Measurements from ENCODE around the gene MYL4.
A peak's percentile ranks its signal among the peaks of the same experiment; 100 is the strongest.
"Not testable (repeated sequence)": the region's sequence is repeated elsewhere in the genome, so short reads cannot be mapped to it uniquely, and the experiment has no call there.

Gene MYL4

GRCh38 chr17:47222047-47222446 is 12.9 kb downstream of the MYL4 start:
- DNase-seq, result no peak

- no peak for DNase-seq
These were observed 13.9 kb downstream of the MYL4 start for GRCh38 chr17:47223007-47223406.

DNA sequence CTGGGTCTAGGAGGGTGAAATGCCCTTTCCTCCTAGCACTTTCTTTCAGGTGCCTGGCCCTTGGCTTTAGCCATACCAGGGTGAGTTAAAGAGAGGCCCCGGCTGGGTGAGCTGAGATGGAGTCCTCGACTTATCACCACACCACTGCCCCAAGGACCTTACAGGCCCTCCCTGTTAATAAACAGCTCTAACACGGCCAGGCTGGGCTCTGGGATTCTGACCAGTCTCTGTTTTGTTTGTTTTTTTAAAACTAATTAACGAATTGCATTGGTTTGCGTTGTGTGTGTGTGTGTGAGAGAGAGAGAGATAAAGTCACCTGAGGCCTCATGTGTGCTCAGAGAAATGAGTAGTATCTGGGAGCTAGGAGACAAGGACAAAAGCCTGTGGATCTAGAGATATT is 14.3 kb downstream of the MYL4 start:
- DNase-seq, result no peak

DNA sequence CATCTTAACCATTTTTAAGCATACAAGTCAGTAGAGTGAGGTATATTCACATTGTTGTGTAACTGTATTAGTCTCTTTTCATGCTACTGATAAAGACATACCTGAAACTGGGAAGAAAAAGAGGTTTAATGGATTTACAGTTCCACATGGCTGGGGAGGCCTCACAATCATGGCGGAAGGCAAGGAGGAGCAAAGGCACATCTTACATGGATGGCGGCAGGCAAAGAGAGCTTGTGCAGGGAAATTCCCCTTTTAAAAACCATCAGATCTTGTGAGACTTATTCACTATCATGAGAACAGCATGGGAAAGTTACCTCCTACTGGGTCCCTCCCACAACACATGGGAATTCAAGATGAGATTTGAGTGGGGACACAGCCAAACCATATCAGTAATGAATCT is 14.9 kb downstream of the MYL4 start:
- DNase-seq, result not testable (repeated sequence)

DNA sequence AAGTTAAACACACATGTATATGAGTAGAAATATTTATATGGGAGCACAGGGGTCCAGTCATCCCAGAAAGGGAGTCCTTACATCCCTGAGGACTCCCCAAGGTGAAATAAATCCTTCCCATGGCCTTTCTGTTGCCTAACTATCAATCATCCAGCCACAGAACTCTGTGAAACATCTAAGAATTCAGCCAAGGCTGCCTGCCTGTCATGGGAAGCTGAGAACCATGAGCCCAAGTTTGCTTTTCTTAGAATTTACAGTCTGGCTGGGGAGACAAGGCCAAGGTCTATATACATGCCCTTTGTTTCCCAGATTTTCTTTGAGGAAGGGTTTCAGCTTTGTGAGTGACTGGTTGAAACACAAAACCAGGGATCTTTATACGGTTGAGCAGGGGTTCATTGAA is 15.8 kb downstream of the MYL4 start:
- no peak for DNase-seq

- no peak for DNase-seq
These were observed 16.3 kb downstream of the MYL4 start for GRCh38 chr17:47225436-47225858.

DNA sequence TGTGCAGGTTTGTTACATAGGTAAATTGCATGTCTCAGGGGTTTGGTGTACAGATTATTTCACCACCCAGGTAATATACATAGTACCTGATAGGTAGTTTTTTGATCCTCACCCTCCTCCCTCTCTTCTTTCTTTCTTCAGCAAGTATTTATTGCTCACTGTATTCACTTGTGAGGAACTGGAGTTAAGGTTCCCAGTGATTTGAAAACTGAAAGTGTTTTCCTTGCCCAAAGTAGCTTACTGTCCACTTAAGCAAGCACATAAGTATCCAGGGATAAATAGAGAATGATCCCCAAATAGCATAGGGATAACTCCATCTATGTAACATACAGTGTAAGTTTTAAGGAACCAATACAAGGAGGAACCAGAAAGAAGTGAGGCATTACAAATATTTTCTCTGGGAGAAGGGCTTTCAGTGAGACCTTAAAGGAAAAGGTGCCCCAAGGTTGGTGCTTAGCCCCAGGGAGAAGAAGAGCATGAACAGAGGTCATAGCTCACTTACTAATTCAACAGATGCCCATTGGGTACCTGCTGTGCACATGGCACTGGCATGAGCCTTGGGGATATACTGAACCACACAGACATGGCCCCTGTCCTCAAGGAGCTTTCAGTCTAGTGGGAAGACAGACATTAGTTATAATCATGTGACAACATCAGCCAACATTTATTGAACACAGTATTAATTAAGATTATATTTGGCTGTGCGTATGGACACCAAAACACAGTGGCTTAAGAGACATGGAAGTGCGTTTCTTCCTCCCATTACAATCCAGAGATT is 17.0 kb downstream of the MYL4 start:
- DNase-seq, result no peak

GRCh38 chr17:47227862-47228261 is 18.7 kb downstream of the MYL4 start:
- DNase-seq, result no peak

GRCh38 chr17:47229535-47230443 is 20.6 kb downstream of the MYL4 start:
- peak; percentile 77 for DNase-seq

GRCh38 chr17:47230864-47231263 is 21.7 kb downstream of the MYL4 start:
- no peak for DNase-seq

- no peak for DNase-seq
These were observed 22.2 kb downstream of the MYL4 start for GRCh38 chr17:47231334-47231733.

- DNase-seq, result no peak
These were observed 22.7 kb downstream of the MYL4 start for GRCh38 chr17:47231866-47232265.

GRCh38 chr17:47232465-47232864 is 23.3 kb downstream of the MYL4 start:
- DNase-seq, result no peak

DNA sequence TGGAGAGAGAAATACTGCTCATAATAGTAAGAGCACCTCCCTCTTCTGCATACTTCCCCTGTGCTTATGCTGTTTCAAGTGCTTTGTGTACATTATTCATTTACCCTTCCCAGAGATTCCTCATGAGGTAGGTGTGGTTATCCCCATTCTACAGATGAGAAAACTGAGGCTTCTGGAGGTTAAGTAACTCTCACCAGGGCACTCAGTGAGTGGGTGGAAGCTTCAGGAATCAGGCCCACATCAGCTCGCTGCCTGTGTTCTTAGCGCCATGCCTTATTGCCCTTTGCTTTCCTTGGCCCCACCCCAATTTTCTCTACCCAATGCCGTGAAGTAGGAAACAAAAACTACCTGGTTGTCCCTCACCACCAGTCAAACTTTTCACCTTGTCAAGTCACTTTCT is 26.4 kb downstream of the MYL4 start:
- DNase-seq, result no peak

- DNase-seq, result no peak
These were observed 26.8 kb downstream of the MYL4 start for GRCh38 chr17:47235923-47236322.

- no peak for DNase-seq
These were observed 28.7 kb downstream of the MYL4 start for GRCh38 chr17:47237841-47238240.

DNA sequence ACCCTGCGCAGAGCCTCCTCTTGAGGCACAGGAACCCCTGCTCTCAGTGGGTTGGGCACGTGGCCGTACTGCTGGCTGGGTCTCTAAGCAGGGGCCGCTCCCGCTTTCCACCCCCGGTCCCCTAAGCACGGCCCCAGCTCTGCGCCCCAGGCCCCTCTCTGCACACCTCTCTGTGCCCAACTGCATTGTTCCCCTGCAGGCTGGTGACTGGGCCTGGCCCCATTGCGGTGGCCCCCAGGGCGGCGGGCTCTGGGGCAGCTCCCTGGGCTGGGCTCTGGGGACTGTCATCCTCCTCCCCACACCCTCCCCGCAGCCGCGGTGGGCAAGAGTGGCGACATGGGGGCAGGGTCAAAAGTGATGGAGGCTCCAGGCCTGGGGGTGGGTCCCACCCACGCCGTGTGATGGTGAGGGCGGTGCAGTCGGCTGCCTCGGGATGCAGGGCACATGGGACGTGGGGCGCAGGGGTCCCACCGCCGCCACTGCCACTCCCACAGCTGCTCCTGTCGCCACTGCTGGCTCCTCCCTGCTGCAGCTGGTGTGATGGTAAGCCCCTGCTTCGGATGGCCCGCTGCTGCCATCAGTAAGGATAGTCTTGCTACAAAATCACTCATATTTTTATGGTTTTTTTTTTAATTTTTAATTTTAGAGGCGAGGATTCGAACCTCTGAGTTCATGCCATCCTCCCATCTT is 29.3 kb downstream of the MYL4 start:
- no peak for DNase-seq

- DNase-seq, result no peak
These were observed 30.4 kb downstream of the MYL4 start for GRCh38 chr17:47239619-47239966.

DNA sequence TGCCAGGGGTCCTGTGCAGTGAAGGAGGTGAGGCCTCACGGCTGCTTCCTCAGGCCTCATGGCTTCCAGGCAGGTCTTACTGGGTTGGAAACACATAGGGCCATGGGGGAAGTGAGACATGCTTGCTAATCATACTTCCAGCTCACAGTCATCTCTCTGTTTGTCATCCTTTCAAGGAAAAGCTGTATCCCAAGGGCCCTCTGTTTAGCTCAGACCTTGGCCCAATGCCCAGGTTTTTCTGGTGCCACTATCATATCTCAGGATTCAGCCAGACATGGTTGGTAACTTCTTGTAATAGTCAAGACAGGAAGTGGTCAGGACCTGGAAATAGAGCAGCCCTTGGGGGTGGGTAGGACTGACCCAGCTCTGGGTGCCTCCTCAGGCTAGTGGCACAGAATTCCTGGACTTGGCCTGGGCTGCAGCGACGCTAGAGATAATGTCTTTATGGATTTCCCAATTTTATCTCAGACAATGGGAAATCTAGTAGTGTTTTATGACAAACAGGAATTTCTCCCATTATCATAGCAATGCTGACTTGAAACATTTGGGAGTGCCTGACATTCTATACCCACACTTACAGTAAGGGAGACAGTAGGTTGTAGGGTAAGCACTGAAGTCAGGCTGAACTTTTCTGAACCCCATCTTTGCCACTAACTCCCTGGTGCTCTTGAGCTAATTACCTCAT is 31.0 kb downstream of the MYL4 start:
- peak; percentile 10 for DNase-seq

DNA sequence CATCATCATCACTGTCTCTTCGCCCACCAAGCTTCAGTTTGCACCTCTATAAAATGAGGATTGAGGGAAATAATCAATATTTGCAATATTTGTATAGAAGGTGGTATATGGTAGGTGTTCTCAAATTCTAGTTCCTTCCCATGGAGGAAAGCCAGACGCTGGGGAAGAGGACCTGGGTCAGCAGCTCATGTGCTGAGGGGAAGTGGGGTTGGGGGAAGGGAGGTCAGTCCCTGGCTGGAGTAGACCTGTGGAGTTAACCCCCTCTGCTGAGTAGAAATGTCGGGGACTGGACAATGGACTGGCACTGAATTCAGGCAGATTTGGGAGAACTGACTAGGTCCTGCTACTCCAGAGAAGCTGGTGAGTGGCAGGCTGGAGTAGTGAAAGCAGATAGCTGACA is 31.7 kb downstream of the MYL4 start:
- no peak for DNase-seq

- no peak for DNase-seq
These were observed 33.5 kb downstream of the MYL4 start for GRCh38 chr17:47242648-47243047.

DNA sequence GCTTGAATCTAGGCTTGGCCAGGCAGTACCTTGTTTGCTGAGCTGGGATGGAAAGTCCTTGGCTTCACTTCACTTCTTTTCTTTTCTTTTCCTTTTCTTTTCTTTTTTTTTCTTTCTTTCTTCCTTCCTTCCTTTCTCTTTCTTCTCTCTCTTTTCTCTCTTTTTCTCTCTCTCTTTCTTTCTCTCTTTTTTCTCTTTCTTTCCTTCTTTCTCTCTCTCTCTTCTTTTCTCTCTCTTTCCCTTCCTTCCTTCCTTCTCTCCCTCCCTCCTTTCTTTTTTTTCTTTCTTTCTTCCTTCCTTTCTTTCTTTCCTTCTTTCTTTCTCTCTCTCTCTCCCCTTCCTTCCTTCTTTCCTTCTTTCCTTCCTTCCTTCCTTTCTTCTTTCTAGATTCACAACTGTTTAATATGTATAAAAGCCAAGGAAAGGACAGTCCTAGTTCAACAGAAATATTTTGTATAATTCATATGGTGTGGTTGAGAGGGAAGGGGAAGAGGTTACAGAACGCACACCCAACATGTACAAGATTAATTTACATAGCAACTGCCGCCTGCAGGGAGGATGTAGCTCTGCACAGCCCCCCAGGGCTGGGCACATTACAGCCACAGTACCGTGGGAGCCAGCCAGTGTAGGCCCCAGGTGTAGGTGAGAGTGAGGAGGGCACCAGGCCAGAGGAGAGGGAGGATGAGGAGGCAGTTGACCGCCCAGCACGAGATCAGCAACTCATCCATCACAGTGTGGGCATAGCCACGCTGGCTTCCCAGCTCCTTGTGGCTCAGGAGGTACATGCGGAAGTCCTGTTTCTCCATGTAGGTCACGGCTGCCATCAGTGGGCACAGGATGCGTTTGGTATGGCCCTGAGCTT is 34.8 kb downstream of the MYL4 start:
- DNase-seq, result no peak
